Measurements from ENCODE around the gene PXDN. TPM values are rescaled to one million over a fixed set of nuclear protein-coding genes. Genes with fewer than 3 reads are reported as not detected.
"Not testable (repeated sequence)": the region's sequence is repeated elsewhere in the genome, so short reads cannot be mapped to it uniquely, and the experiment has no call there.

PXDN gene
- total RNA-seq, 2 donors from 2014 or later = 29.5 to 40.8 TPM

DNA sequence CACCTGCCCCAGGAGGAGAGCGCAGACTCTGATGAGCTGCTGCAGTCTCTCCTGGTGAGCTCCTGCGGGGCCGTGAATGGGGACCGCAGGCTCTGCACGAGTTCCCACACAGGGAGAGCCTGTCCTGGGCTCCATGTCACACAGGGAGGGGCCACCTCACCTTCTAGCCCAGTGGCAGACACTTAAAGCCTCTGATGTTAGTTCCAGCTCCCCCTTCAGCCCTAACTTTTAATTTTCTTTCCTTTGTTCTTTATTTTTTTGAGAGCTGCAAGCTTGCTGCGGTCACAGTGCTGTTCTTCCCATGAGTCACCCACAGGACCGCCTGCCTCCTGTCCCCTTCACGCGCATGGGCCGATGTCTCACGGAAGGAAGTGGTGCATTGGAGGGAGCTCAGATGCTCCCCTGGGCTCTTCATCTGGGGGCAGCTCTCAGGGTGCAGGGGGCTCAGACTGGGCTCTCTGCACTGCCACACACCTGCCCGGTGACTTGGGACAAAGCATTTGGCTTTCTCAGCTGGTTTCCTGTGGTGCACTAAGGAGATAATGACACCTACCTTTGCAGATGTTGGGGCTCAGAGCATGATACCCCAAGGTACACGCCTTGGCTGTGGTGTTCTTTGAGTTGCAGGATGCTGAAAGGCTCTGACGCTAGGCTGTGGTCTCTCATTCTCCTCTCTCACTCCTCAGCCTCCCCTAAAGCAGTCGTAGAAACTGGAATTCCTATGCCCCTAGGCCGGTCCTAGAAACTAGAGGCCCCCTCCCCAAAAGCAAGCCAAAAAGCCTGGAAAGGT, 37.2 kb upstream of the PXDN start:
- Histone ChIP-seq H3K4me3 (no peak overlapping the region), H3K36me3 (no peaks in the 10 kb centered on the region), H3K27me3 (replicated peaks; ENCODE audit: insufficient read depth) (no peaks in the 10 kb centered on the region), H3K9me3 (no peaks in the 10 kb centered on the region), H3K4me1 (replicated peaks) (no peaks in the 10 kb centered on the region), H3K27ac (no peak overlapping the region)
- 82% methylated on average over 16 of the region's 16 CpGs for WGBS
- no peak for TF ChIP-seq CTCF (IDR thresholded peaks at IDR 0.05)
- intact Hi-C loops (cut with DNase I) = no loop called here
- no peak for DNase-seq (ENCODE audit: low spot score)

DNA sequence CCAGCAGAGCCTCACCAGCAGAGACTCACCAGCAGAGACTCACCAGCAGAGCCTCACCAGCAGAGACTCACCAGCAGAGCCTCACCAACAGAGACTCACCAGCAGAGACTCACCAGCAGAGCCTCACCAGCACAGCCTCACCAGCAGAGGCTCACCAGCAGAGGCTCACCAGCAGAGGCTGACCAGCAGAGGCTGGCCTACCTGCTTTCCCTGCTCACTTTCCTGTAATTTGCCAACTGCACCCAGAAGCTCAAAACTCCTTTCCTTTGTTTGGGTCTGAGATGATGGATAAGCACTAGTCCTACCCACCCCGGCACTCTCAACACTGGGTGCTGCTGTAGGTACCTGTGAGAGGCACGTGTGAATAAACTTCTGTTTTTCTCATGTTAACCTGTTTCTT, 36.4 kb upstream of the PXDN start:
- Histone ChIP-seq H3K36me3 (no peaks in the 10 kb centered on the region), H3K9me3 (no peaks in the 10 kb centered on the region), H3K27ac (no peak overlapping the region), H3K4me1 (replicated peaks) (no peaks in the 10 kb centered on the region), H3K27me3 (replicated peaks; ENCODE audit: insufficient read depth) (no peaks in the 10 kb centered on the region), H3K4me3 (no peak overlapping the region)
- TF ChIP-seq POLR2A (IDR thresholded peaks at IDR 0.05) = no peak
- no peak for TF ChIP-seq CTCF (IDR thresholded peaks at IDR 0.05)
- TF ChIP-seq POLR2AphosphoS5 (IDR thresholded peaks at IDR 0.05) = no peak
- 69% methylated on average over 2 of the region's 2 CpGs for WGBS
- DNase-seq (ENCODE audit: low spot score) = no peak
- intact Hi-C loops (cut with DNase I) = no loop called here

DNA sequence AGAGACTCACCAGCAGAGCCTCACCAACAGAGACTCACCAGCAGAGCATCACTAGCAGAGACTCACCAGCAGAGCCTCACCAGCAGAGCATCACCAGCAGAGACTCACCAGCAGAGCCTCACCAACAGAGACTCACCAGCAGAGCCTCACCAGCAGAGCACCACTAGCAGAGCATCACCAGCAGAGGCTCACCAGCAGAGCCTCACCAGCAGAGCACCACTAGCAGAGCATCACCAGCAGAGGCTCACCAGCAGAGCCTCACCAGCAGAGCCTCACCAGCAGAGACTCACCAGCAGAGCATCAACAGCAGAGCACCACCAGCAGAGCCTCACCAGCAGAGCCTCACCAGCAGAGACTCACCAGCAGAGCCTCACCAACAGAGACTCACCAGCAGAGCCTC, 35.7 kb upstream of the PXDN start:
- DNase-seq (ENCODE audit: low spot score); H3K4me1 ChIP-seq (replicated peaks); H3K4me3 ChIP-seq; intact Hi-C loops (cut with DNase I); H3K9me3 ChIP-seq; H3K27me3 ChIP-seq (replicated peaks; ENCODE audit: insufficient read depth); H3K36me3 ChIP-seq; H3K27ac ChIP-seq: not testable (repeated sequence)

DNA sequence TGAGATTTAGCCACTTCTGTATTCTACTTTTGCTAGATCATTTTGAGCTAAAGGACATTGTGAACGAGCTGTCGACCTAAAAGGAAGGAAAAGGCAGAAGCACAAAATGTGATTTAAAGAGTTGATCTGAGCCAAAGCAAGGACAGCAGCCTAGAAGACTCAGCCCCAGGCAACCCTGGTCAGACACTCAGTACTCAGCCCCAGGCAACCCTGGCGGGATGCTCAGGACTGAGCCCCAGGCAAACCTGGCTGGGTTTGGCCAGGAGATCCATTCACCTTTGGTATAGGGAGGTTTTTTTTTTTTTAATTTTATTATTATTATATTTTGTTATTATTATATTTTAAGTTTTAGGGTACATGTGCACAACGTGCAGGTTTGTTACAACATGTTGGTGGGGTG, 34.3 kb upstream of the PXDN start:
- Histone ChIP-seq H3K4me3 (no peak overlapping the region), H3K27me3 (replicated peaks; ENCODE audit: insufficient read depth) (no peaks in the 10 kb centered on the region), H3K9me3 (no peaks in the 10 kb centered on the region), H3K4me1 (replicated peaks) (no peaks in the 10 kb centered on the region), H3K27ac (no peak overlapping the region), H3K36me3 (no peaks in the 10 kb centered on the region)
- DNase-seq (ENCODE audit: low spot score) = no peak
- no peak for TF ChIP-seq CTCF (IDR thresholded peaks at IDR 0.05)
- no peak for TF ChIP-seq POLR2AphosphoS5 (IDR thresholded peaks at IDR 0.05)
- no peak for TF ChIP-seq POLR2A (IDR thresholded peaks at IDR 0.05)
- WGBS = 66% methylated on average over 4 of the region's 4 CpGs
- intact Hi-C loops (cut with DNase I) = no loop called here

DNA sequence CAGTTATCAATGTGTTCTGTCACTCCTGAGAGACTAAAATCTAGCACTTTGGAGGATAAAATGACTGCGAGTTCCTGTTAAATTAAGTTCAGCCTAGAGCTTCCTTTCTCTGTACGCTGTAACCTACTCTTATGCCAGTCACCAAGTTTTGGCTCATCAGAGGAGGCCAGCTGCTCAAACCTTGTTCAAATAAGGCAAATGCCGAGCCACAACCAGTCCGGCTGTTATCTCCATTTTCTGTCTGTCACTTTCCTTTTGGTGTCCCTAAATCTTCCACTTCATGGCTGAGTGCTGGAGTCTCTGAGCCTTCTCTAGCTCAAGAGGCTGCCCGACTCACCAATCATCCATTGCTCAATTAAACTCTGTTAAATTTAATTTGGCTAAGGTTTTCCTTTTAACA, 33.5 kb upstream of the PXDN start:
- 64% methylated on average over 5 of the region's 5 CpGs for WGBS
- Histone ChIP-seq H3K9me3 (no peaks in the 10 kb centered on the region), H3K4me3 (no peak overlapping the region), H3K27ac (no peak overlapping the region), H3K4me1 (replicated peaks) (no peaks in the 10 kb centered on the region), H3K36me3 (no peaks in the 10 kb centered on the region), H3K27me3 (replicated peaks; ENCODE audit: insufficient read depth) (no peaks in the 10 kb centered on the region)
- no peak for TF ChIP-seq POLR2A (IDR thresholded peaks at IDR 0.05)
- no peak for TF ChIP-seq POLR2AphosphoS5 (IDR thresholded peaks at IDR 0.05)
- TF ChIP-seq CTCF (IDR thresholded peaks at IDR 0.05) = no peak
- no peak for DNase-seq (ENCODE audit: low spot score)
- intact Hi-C loops (cut with DNase I) = no loop called here
